Lower lobe of right lung (tissue), 2 donors: ENCODE results near the gene INPP4A. TPM values are rescaled to one million over a fixed set of nuclear protein-coding genes. Genes with fewer than 3 reads are reported as not detected.

ENCODE experiments used
- ATAC-seq, 2 donors: fragments of 200-7000 bp; cut with Tn5 transposase; one replicate each; pipeline ENCODE4 v1.9.1; 2020 to 2022; ENCODE audit warnings: mild to moderate bottlenecking in 2 of 2, moderate library complexity in 2 of 2
- DNase-seq: peaks from one replicate; pipeline ENCODE4 v3.0.0-alpha.2; 2020
- H3K27ac ChIP-seq: fragments of 200-600 bp; one replicate; pipeline ENCODE4 v1.8.0; 2022
- H3K27me3 ChIP-seq: fragments of 200-600 bp; one replicate; pipeline ENCODE4 v1.8.0; 2022; ENCODE audit warnings: low read depth
- H3K36me3 ChIP-seq: fragments of 200-600 bp; one replicate; pipeline ENCODE4 v1.8.0; 2022; ENCODE audit warnings: mild to moderate bottlenecking
- H3K4me1 ChIP-seq: fragments of 200-600 bp; one replicate; pipeline ENCODE4 v1.8.0; 2022
- H3K4me3 ChIP-seq: fragments of 200-600 bp; one replicate; pipeline ENCODE4 v1.8.0; 2022; ENCODE audit warnings: mild to moderate bottlenecking
- H3K9me3 ChIP-seq: fragments of 200-600 bp; one replicate; pipeline ENCODE4 v1.8.0; 2022
- CTCF ChIP-seq: fragments of 200-600 bp; IDR thresholded peaks from one replicate; pipeline ENCODE4 v1.8.0; 2022; ENCODE audit warnings: antibody characterized with exemption, mild to moderate bottlenecking
- intact Hi-C: fragments of 100-400 bp; cut with DNase I; formaldehyde crosslinking; loops from one replicate; pipeline ENCODE4 v1.11.0; 2022
- total RNA-seq: library from RNA; stranded (reverse); fragmentation: NEBNext Ultra II Directional; extraction: Animal tissue kit (Norgen Biotek cat#: 25700); gene quantifications from one replicate; pipeline ENCODE4 v1.2.1, GENCODE V29; 2021
- donor health status: DM: no; HTN: yes; CAD: no; lungs with severe emphysema.

INPP4A gene
- total RNA-seq, 1 donor from 2014 or later, result 35.6 TPM

DNA sequence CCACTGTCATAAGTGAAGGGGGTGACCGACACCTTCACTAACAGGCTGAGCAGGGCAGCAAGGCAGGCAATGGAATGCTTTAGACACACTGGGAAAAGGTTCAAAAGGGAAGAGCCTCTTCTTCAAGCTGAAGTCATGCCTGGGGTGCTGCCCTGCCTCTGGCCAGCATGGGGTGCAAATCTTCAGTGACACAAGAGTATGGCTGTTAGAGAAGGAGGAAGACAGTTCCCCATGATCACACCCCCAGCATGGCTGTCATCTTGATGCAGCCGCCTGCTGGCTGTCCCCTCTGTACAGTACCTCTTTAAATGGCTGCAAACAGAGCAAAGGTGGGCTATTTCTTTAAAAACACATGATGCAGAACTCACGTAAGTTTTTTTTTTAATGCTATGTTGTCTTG lies 71.9 kb downstream of the INPP4A start:
- H3K4me1 ChIP-seq, result peaks cover 21% of the 10 kb centered on the region
- intact Hi-C loops, result no loop called here
- H3K27me3 ChIP-seq, result no peaks in the 10 kb centered on the region
- no peak overlapping the region for H3K27ac ChIP-seq
- no peaks in the 10 kb centered on the region for H3K9me3 ChIP-seq
- H3K36me3 ChIP-seq, result peaks cover 21% of the 10 kb centered on the region
- no peak overlapping the region for H3K4me3 ChIP-seq
- DNase-seq, result no peak
- ATAC-seq, result no peak
- no peak for TF ChIP-seq CTCF

DNA sequence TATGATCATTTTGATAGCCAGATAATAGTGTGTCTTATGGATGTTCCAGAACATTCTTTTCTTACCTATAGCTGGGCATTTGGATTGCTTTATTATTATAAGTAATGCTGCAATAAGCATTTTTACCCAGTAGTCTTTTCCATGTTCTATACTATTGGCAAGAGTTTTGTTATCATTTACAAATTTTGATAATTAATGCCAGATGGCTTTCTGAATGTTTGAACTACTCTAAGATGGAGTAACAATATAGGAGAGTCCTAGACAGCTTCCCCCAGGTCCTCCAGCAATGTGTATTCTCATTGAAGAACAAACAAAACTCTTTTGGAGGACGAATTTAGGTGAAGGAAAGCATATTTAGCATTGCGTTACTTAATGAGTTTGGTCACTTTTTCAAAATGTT lies 73.0 kb downstream of the INPP4A start:
- H3K4me3 ChIP-seq, result no peak overlapping the region
- H3K27ac ChIP-seq, result no peak overlapping the region
- ATAC-seq, result no peak
- no peaks in the 10 kb centered on the region for H3K9me3 ChIP-seq
- no peak for DNase-seq
- H3K27me3 ChIP-seq, result no peaks in the 10 kb centered on the region
- peaks cover 21% of the 10 kb centered on the region for H3K4me1 ChIP-seq
- H3K36me3 ChIP-seq, result peaks cover 25% of the 10 kb centered on the region
- intact Hi-C loops, result no loop called here
- no peak for TF ChIP-seq CTCF

- ATAC-seq, result peak; percentile 68 to 79
- H3K4me1 ChIP-seq, result peaks cover 21% of the 10 kb centered on the region
- peaks cover 25% of the 10 kb centered on the region for H3K36me3 ChIP-seq
- no peak for DNase-seq
- H3K27me3 ChIP-seq, result no peaks in the 10 kb centered on the region
- H3K4me3 ChIP-seq, result no peak overlapping the region
- H3K9me3 ChIP-seq, result no peaks in the 10 kb centered on the region
- intact Hi-C loops, result no loop called here
- no peak overlapping the region for H3K27ac ChIP-seq
- TF ChIP-seq CTCF, result peak; percentile 54
Observed at GRCh38 chr2:98518101-98518500, 73.4 kb downstream of the INPP4A start.

DNA sequence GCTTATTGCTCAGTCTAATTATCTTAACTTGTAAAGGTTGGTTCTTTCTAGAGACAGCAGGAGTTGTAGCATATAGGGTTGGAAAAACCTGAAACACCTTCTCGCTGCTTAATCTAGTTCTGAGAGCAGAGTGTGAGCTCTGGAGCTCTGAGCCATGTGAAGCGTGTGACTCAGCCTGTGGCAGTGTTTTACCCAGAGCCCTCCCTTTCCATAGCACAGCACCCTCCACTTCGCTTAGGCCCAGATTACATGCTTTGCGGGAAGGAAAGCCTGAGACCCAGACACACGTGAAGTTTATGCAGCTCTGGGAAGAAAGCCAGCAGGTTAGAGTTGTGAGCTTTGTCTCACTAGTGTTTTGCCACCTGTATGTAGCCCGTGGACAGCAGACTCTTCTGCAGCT lies 74.5 kb downstream of the INPP4A start:
- peaks cover 18% of the 10 kb centered on the region for H3K4me1 ChIP-seq
- H3K27me3 ChIP-seq, result no peaks in the 10 kb centered on the region
- intact Hi-C loops, result no loop called here
- ATAC-seq (peak in 1 of 2 donors; percentile 25), DNase-seq (no peak)
- no peaks in the 10 kb centered on the region for H3K9me3 ChIP-seq
- TF ChIP-seq CTCF, result no peak
- H3K4me3 ChIP-seq, result no peak overlapping the region
- peaks cover 25% of the 10 kb centered on the region for H3K36me3 ChIP-seq
- H3K27ac ChIP-seq, result no peak overlapping the region

- no peaks in the 10 kb centered on the region for H3K27me3 ChIP-seq
- peaks cover 25% of the 10 kb centered on the region for H3K36me3 ChIP-seq
- H3K4me3 ChIP-seq, result no peak overlapping the region
- no peaks in the 10 kb centered on the region for H3K9me3 ChIP-seq
- ATAC-seq (no peak), DNase-seq (no peak)
- peaks cover 15% of the 10 kb centered on the region for H3K4me1 ChIP-seq
- no peak for TF ChIP-seq CTCF
- H3K27ac ChIP-seq, result no peak overlapping the region
- intact Hi-C loops, result no loop called here
Observed at GRCh38 chr2:98519851-98520250, 75.2 kb downstream of the INPP4A start.

GRCh38 chr2:98520806-98521205 lies 76.1 kb downstream of the INPP4A start:
- H3K27me3 ChIP-seq, result no peaks in the 10 kb centered on the region
- ATAC-seq (no peak), DNase-seq (no peak)
- no peaks in the 10 kb centered on the region for H3K9me3 ChIP-seq
- intact Hi-C loops, result no loop called here
- no peak overlapping the region for H3K4me3 ChIP-seq
- peaks cover 15% of the 10 kb centered on the region for H3K4me1 ChIP-seq
- H3K27ac ChIP-seq, result no peak overlapping the region
- no peak for TF ChIP-seq CTCF
- H3K36me3 ChIP-seq, result peaks cover 25% of the 10 kb centered on the region
